Natural killer cell (primary cell): ENCODE results near the gene JAZF1. TPM values are rescaled to one million over a fixed set of nuclear protein-coding genes. Genes with fewer than 3 reads are reported as not detected.

Source experiments
- ATAC-seq, 3 donors: fragments of 150-1000 bp in 2 of 3; fragments of 200-7000 bp in 1 of 3; cut with Tn5 transposase; 1 replicate in 1 of 3; 2 replicates in 2 of 3; pipeline ENCODE4 v1.10.0; 2021; ENCODE audit warnings: mild to moderate bottlenecking in 2 of 3, moderate library complexity in 2 of 3
- DNase-seq, 2 donors: peaks; one replicate each; pipeline versions ENCODE4 v3.0.0 to v3.0.0-alpha.2; 2013 to 2021; ENCODE audit warnings: mixed read lengths in 1 of 2
- H3K27ac ChIP-seq: one replicate; pipeline ENCODE4 v1.5.1; 2013; ENCODE audit warnings: mild to moderate bottlenecking, low read length
- H3K27me3 ChIP-seq: one replicate; pipeline ENCODE4 v1.6.1; 2013; ENCODE audit warnings: low read length; ENCODE audit not compliant: control insufficient read depth, insufficient read depth
- H3K36me3 ChIP-seq: one replicate; pipeline ENCODE4 v1.6.1; 2013; ENCODE audit warnings: low read length; ENCODE audit not compliant: control insufficient read depth, insufficient read depth
- H3K4me1 ChIP-seq: one replicate; pipeline ENCODE4 v1.6.1; 2013; ENCODE audit warnings: low read length; ENCODE audit not compliant: control insufficient read depth, insufficient read depth
- H3K4me3 ChIP-seq: one replicate; pipeline ENCODE4 v1.5.1; 2013; ENCODE audit warnings: low read length
- H3K9me3 ChIP-seq: one replicate; pipeline ENCODE4 v1.6.1; 2013; ENCODE audit warnings: low read length; ENCODE audit not compliant: control insufficient read depth, insufficient read depth
- H3K27ac Mint-ChIP-seq, 2 donors: one replicate each; pipeline ENCODE4 v1.8.0; 2022; ENCODE audit warnings: mild to moderate bottlenecking in 2 of 2, mixed read lengths in 2 of 2, moderate library complexity in 1 of 2
- H3K27me3 Mint-ChIP-seq, 2 donors: one replicate each; pipeline ENCODE4 v1.8.0; 2022; ENCODE audit warnings: low read depth in 2 of 2, mixed read lengths in 2 of 2
- H3K36me3 Mint-ChIP-seq: one replicate; pipeline ENCODE4 v1.8.0; 2022; ENCODE audit warnings: mixed read lengths
- H3K4me1 Mint-ChIP-seq, 2 donors: one replicate each; pipeline ENCODE4 v1.8.0; 2022; ENCODE audit warnings: mixed read lengths in 2 of 2
- H3K4me3 Mint-ChIP-seq: one replicate; pipeline ENCODE4 v1.8.0; 2022; ENCODE audit warnings: mild to moderate bottlenecking, moderate library complexity, mixed read lengths
- H3K9me3 Mint-ChIP-seq, 2 donors: one replicate each; pipeline ENCODE4 v1.8.0; 2022; ENCODE audit warnings: mixed read lengths in 2 of 2
- CTCF ChIP-seq: fragments of 200-600 bp; IDR thresholded peaks from one replicate; pipeline ENCODE4 v1.8.0; 2022; ENCODE audit warnings: antibody characterized with exemption
- WGBS: methylation state at CpG from one replicate; pipeline ENCODE4 v1.1.7; 2013; ENCODE audit warnings: missing lambda C conversion rate; ENCODE audit not compliant: insufficient coverage; 5-methylcytosine and 5-hydroxymethylcytosine counted together
- intact Hi-C: fragments of 100-400 bp; cut with micrococcal nuclease; formaldehyde crosslinking; loops from one replicate; pipeline ENCODE4 v1.14.2; 2022
- total RNA-seq, 4 donors: library from RNA; stranded (reverse); fragments of 120-200 nt in 1 of 4; gene quantifications; one replicate each; pipeline versions ENCODE4 v1.2.3 to v1.2.4, GENCODE V29; 2013 to 2022

Gene JAZF1
- total RNA-seq, 3 donors from 2014 or later (not counting 1 experiment from before 2014, with no cell fraction given): 82.5 to 89.7 (median 87.6) TPM

GRCh38 chr7:28208506-28208905 is 27.9 kb upstream of the JAZF1 start:
- intact Hi-C loops: loop anchor here (10.0 kb wide), 1 partner anchor 314 kb away; no protein-coding TSS in a partner anchor
- Histone ChIP-seq H3K27me3 (no peaks in the 10 kb centered on the region), H3K4me3 (no peak overlapping the region), H3K4me1 (peaks cover 31% of the 10 kb centered on the region), H3K9me3 (peaks cover 5% of the 10 kb centered on the region), H3K36me3 (no peaks in the 10 kb centered on the region), H3K27ac (no peak overlapping the region)
- H3K4me1 Mint-ChIP-seq: peaks cover 65 to 68% of the 10 kb centered on the region in 2 donors
- peaks cover 2 to 8% of the 10 kb centered on the region in 2 donors for H3K9me3 Mint-ChIP-seq
- ATAC-seq (peak in 1 of 3 donors; percentile 25), DNase-seq (no peak)
- no peak for TF ChIP-seq CTCF
- H3K36me3 Mint-ChIP-seq: peaks cover 10% of the 10 kb centered on the region
- WGBS: 10% methylated on average over 1 of the region's 2 CpGs
- no peaks in the 10 kb centered on the region for H3K27me3 Mint-ChIP-seq
- peak overlapping the region; percentile 75 for H3K4me3 Mint-ChIP-seq
- H3K27ac Mint-ChIP-seq: peak overlapping the region; percentile 61 to 96

- H3K27ac ChIP-seq: peak overlapping the region; percentile 58
- ATAC-seq: peak in 2 of 3 donors; percentile 32 to 41
Measured at GRCh38 chr7:28207486-28208158, 27.0 kb upstream of the JAZF1 start.

GRCh38 chr7:28205506-28205905 is 24.9 kb upstream of the JAZF1 start:
- Histone ChIP-seq H3K27me3 (no peaks in the 10 kb centered on the region), H3K27ac (no peak overlapping the region), H3K9me3 (peaks cover 5% of the 10 kb centered on the region), H3K4me1 (peaks cover 45% of the 10 kb centered on the region), H3K36me3 (no peaks in the 10 kb centered on the region), H3K4me3 (no peak overlapping the region)
- WGBS: 94% methylated on average over 1 of the region's 3 CpGs
- peaks cover 10% of the 10 kb centered on the region for H3K36me3 Mint-ChIP-seq
- peak overlapping the region; percentile 41 for H3K4me3 Mint-ChIP-seq
- peaks cover 85 to 98% of the 10 kb centered on the region in 2 donors for H3K4me1 Mint-ChIP-seq
- DNase-seq (no peak), ATAC-seq (no peak)
- peaks cover 2 to 8% of the 10 kb centered on the region in 2 donors for H3K9me3 Mint-ChIP-seq
- TF ChIP-seq CTCF: no peak
- intact Hi-C loops: loop anchor here (10.0 kb wide), 1 partner anchor 311 kb away; no protein-coding TSS in a partner anchor
- peak overlapping the region; percentile 89 to 96 for H3K27ac Mint-ChIP-seq
- no peaks in the 10 kb centered on the region for H3K27me3 Mint-ChIP-seq

More at GRCh38 chr7:28207486-28208158, 27.0 kb upstream of the JAZF1 start:
- Mint-ChIP-seq H3K27me3 (no peaks in the 10 kb centered on the region), H3K4me3 (peak overlapping the region; percentile 75), H3K27ac (peak overlapping the region; percentile 73 to 96), H3K36me3 (peaks cover 10% of the 10 kb centered on the region), H3K9me3 (peaks cover 2 to 8% of the 10 kb centered on the region in 2 donors), H3K4me1 (peaks cover 73 to 77% of the 10 kb centered on the region in 2 donors)
- no peak for TF ChIP-seq CTCF
- peak in 1 of 2 donors; percentile 30 for DNase-seq
- H3K27me3 ChIP-seq: no peaks in the 10 kb centered on the region
- peaks cover 31% of the 10 kb centered on the region for H3K4me1 ChIP-seq
- no peak overlapping the region for H3K4me3 ChIP-seq
- intact Hi-C loops: loop anchor here (10.0 kb wide), 1 partner anchor 313 kb away; no protein-coding TSS in a partner anchor
- H3K9me3 ChIP-seq: peaks cover 5% of the 10 kb centered on the region
- no peaks in the 10 kb centered on the region for H3K36me3 ChIP-seq
- 7% methylated on average over 1 of the region's 1 CpG for WGBS
